AG09309 (cell line): Measurements from ENCODE around the gene DENND4A.

ENCODE experiments used
- DNase-seq: peaks from one replicate; pipeline ENCODE4 v3.0.0-alpha.2; 2010; ENCODE audit warnings: low read depth
- H3K4me3 ChIP-seq: 2 replicates; pipeline ENCODE4 v1.5.1; 2011; ENCODE audit warnings: mild to moderate bottlenecking, low read depth, low read length, moderate library complexity; ENCODE audit not compliant: control insufficient read depth
- CTCF ChIP-seq: IDR thresholded peaks from 2 replicates; pipeline ENCODE4 v1.5.1; 2011; ENCODE audit warnings: mild to moderate bottlenecking, low read depth, low read length, inconsistent platforms; ENCODE audit not compliant: insufficient read depth, control insufficient read depth; ENCODE audit errors: missing control alignments

DENND4A gene

GRCh38 chr15:65650312-65651041 lies 141.6 kb downstream of the DENND4A start:
- DNase-seq: no peak
- H3K4me3 ChIP-seq: no peak overlapping the region
- TF ChIP-seq CTCF: no peak

- TF ChIP-seq CTCF: no peak
- DNase-seq: no peak
- no peak overlapping the region for H3K4me3 ChIP-seq
Measured at GRCh38 chr15:65646486-65646885, 145.6 kb downstream of the DENND4A start.

GRCh38 chr15:65645392-65645791 lies 146.7 kb downstream of the DENND4A start:
- no peak overlapping the region for H3K4me3 ChIP-seq
- no peak for TF ChIP-seq CTCF
- DNase-seq: no peak

GRCh38 chr15:65644282-65644681 lies 147.8 kb downstream of the DENND4A start:
- TF ChIP-seq CTCF: no peak
- no peak for DNase-seq
- no peak overlapping the region for H3K4me3 ChIP-seq

- no peak for DNase-seq
- no peak overlapping the region for H3K4me3 ChIP-seq
- no peak for TF ChIP-seq CTCF
Measured at GRCh38 chr15:65642594-65642993, 149.5 kb downstream of the DENND4A start.

GRCh38 chr15:65641768-65642475 lies 150.2 kb downstream of the DENND4A start:
- no peak for TF ChIP-seq CTCF
- DNase-seq: no peak

More at GRCh38 chr15:65641768-65642475, 150.2 kb downstream of the DENND4A start:
- H3K4me3 ChIP-seq: no peak overlapping the region
